ENCODE results near the gene RPS14. TPM values are rescaled to one million over a fixed set of nuclear protein-coding genes. Genes with fewer than 3 reads are reported as not detected.

RPS14 gene
- total RNA-seq (1,000 to 10,000 TPM; 1,164 to 1,840 (median 1,380) TPM), polyA plus RNA-seq (1,000 to 10,000 TPM; 2,004 to 2,138 TPM)

- Histone ChIP-seq H3K4me1 (peaks cover 7 to 17% (median 8%) of the 10 kb centered on the region in 3 donors), H3K36me3 (peaks cover 14 to 30% (median 26%) of the 10 kb centered on the region in 3 donors), H3K4me3 (peak within 1 kb of the TSS; percentile 57 to 70 (median 69)), H3K27me3 (no peaks in the 10 kb centered on the region), H3K27ac (peak within 1 kb of the TSS; percentile 92 to 98 (median 96)), H3K9me3 (no peaks in the 10 kb centered on the region)
- no peak for FAIRE-seq
- peak; percentile 96 to 99 (median 98) for ATAC-seq
- 3% methylated on average over 58 of the region's 58 CpGs for WGBS, 2 donors
- peak; percentile 84 to 86 (median 85) for TF ChIP-seq CTCF (IDR thresholded peaks at IDR 0.05)
- intact Hi-C loops (cut with DNase I) = loop anchor here in 1 of 3 donors (10.0 kb wide), 1 partner anchor 395 kb away; the partner anchor contains the start of gene IRGM
- peak; percentile 91 to 96 (median 94) for DNase-seq
These were observed at the start of gene RPS14 for GRCh38 chr5:150449517-150450339. TSS of gene RPS14 (minus strand) at chr5:150449739. CDS start at chr5:150447733, 2,006 bp downstream.

- no peak for TF ChIP-seq CTCF (IDR thresholded peaks at IDR 0.05)
- DNase-seq = no peak
- Histone ChIP-seq H3K36me3 (no peaks in the 10 kb centered on the region), H3K27ac (peak overlapping the region in 1 of 4 donors; percentile 39), H3K4me3 (no peak overlapping the region), H3K9me3 (no peaks in the 10 kb centered on the region), H3K4me1 (peaks cover 25 to 35% (median 31%) of the 10 kb centered on the region in 3 donors), H3K27me3 (no peaks in the 10 kb centered on the region)
- no peak for ATAC-seq
- FAIRE-seq = no peak
- intact Hi-C loops (cut with DNase I) = no loop called here
These were observed 49.4 kb upstream of the RPS14 start for GRCh38 chr5:150498971-150499370.

GRCh38 chr5:150498501-150498900 is 49.0 kb upstream of the RPS14 start:
- intact Hi-C loops (cut with DNase I) = no loop called here
- ATAC-seq = peak in 3 of 4 donors; percentile 3 to 21 (median 12)
- H3K27ac ChIP-seq = peak overlapping the region in 1 of 4 donors; percentile 39
- H3K36me3 ChIP-seq = no peaks in the 10 kb centered on the region
- H3K4me3 ChIP-seq = no peak overlapping the region
- TF ChIP-seq CTCF (IDR thresholded peaks at IDR 0.05) = no peak
- DNase-seq = no peak
- whole genome bisulfite sequencing, 2 donors = 37 to 40% methylated on average over 6 of the region's 6 CpGs
- FAIRE-seq = no peak
- H3K4me1 ChIP-seq = peaks cover 20 to 31% (median 27%) of the 10 kb centered on the region in 3 donors
- no peaks in the 10 kb centered on the region for H3K27me3 ChIP-seq
- no peaks in the 10 kb centered on the region for H3K9me3 ChIP-seq

GRCh38 chr5:150497989-150498317 is 48.4 kb upstream of the RPS14 start:
- Histone ChIP-seq H3K9me3 (no peaks in the 10 kb centered on the region), H3K4me1 (peaks cover 15 to 25% (median 21%) of the 10 kb centered on the region in 3 donors), H3K4me3 (no peak overlapping the region), H3K27ac (peak overlapping the region in 1 of 4 donors; percentile 39), H3K36me3 (no peaks in the 10 kb centered on the region), H3K27me3 (no peaks in the 10 kb centered on the region)
- intact Hi-C loops (cut with DNase I) = no loop called here
- TF ChIP-seq CTCF (IDR thresholded peaks at IDR 0.05) = no peak
- no peak for FAIRE-seq
- no peak for DNase-seq
- WGBS, 2 donors = 85 to 87% methylated on average over 5 of the region's 5 CpGs
- ATAC-seq = peak in 1 of 4 donors; percentile 3

Measured in pancreas (tissue), 10 donors.